Testis (tissue), 2 donors: ENCODE measurements around the gene ZMAT5.

ENCODE experiments used
- CTCF ChIP-seq, 3 experiments: fragments of 450-650 bp in 2 of 3; fragments of 200-600 bp in 1 of 3; sonication (generic) in 1 of 3; IDR thresholded peaks; one replicate each; pipeline ENCODE4 v1.5.1; 2016 to 2019; ENCODE audit warnings: antibody characterized with exemption in 3 of 3, mild to moderate bottlenecking in 2 of 3, moderate library complexity in 1 of 3
- POLR2A ChIP-seq: fragments of 450-650 bp; IDR thresholded peaks from one replicate; pipeline ENCODE4 v1.6.1; 2017; ENCODE audit warnings: antibody characterized with exemption, mild to moderate bottlenecking, moderate library complexity

- TF ChIP-seq CTCF (IDR thresholded peaks at IDR 0.05), result no peak
- no peak for TF ChIP-seq POLR2A
Measured at GRCh38 chr22:29715240-29715639, 51.6 kb downstream of the ZMAT5 start.
